GM23248 (cell line): ENCODE results near the gene FHOD3.

Experiments
- EZH2 ChIP-seq: fragments of 200-600 bp; sonication (generic); IDR thresholded peaks from 2 replicates; pipeline ENCODE4 v1.6.1; 2018; ENCODE audit warnings: antibody characterized with exemption, mild to moderate bottlenecking; ENCODE audit not compliant: insufficient read depth, poor library complexity, severe bottlenecking
- EZH2phosphoT487 ChIP-seq: fragments of 200-600 bp; sonication (generic); IDR thresholded peaks from 2 replicates; pipeline ENCODE4 v1.6.1; 2018; ENCODE audit warnings: antibody characterized with exemption, moderate library complexity, mild to moderate bottlenecking, low read depth; ENCODE audit not compliant: insufficient read depth

GRCh38 chr18:36377626-36378025 lies 80.1 kb downstream of the FHOD3 start:
- TF ChIP-seq EZH2: no peak
- TF ChIP-seq EZH2phosphoT487: no peak
